Measurements from ENCODE around the gene SLC10A7. TPM values are rescaled to one million over a fixed set of nuclear protein-coding genes. Genes with fewer than 3 reads are reported as not detected.

The SLC10A7 gene
- total and polyA plus RNA-seq, 2 experiments from 2014 or later: 0.81 to 4.3 TPM

GRCh38 chr4:146292508-146292907 lies 229.2 kb downstream of the SLC10A7 start:
- Histone ChIP-seq H3K79me2 (replicated peaks; ENCODE audit: insufficient read depth) (no peaks in the 10 kb centered on the region), H3K27ac (ENCODE audit: low read depth) (no peak overlapping the region), H3F3A (replicated peaks; ENCODE audit: low read depth) (no peaks in the 10 kb centered on the region), H3K4me1 (ENCODE audit: insufficient read depth) (peaks cover 3% of the 10 kb centered on the region; the same call in 1 of the 2 replicates), H2AFZ (no peak overlapping the region), H3K27me3 (ENCODE audit: insufficient read depth) (no peaks in the 10 kb centered on the region), H4K20me1 (replicated peaks; ENCODE audit: insufficient read depth) (no peaks in the 10 kb centered on the region), H3K36me3 (ENCODE audit: insufficient read depth) (no peaks in the 10 kb centered on the region), H3K4me3 (no peak overlapping the region), H3K4me2 (no peak overlapping the region), H3K9me2 (ENCODE audit: insufficient read depth) (no peaks in the 10 kb centered on the region)
- Mint-ChIP-seq H3K27ac (no peak overlapping the region), H3K9me3 (no peaks in the 10 kb centered on the region), H3K4me1 (no peaks in the 10 kb centered on the region), H3K4me3 (no peak overlapping the region), H3K27me3 (ENCODE audit: insufficient read depth, low read depth, poor library complexity) (peaks cover 1% of the 10 kb centered on the region), H3K36me3 (ENCODE audit: low read depth) (no peaks in the 10 kb centered on the region)
- ATAC-seq (no peak), DNase-seq (ENCODE audit: low spot score) (no peak)
- TF ChIP-seq ZNF114 (CRISPR knock-in tag; IDR thresholded peaks at IDR 0.05): no peak
- TF ChIP-seq JUNB (IDR thresholded peaks at IDR 0.05; ENCODE audit: unreplicated experiment): no peak
- TF ChIP-seq EZH2 (IDR thresholded peaks at IDR 0.05; ENCODE audit: low read depth, unreplicated experiment): no peak
- TF ChIP-seq EZH2phosphoT487 (IDR thresholded peaks at IDR 0.05; ENCODE audit: unreplicated experiment): no peak
- no peak for TF ChIP-seq NANOG (IDR thresholded peaks at IDR 0.05; ENCODE audit: borderline replicate concordance)
- no peak for TF ChIP-seq POLR2AphosphoS5 (IDR thresholded peaks at IDR 0.05; ENCODE audit: low read depth)
- TF ChIP-seq ZNF331 (CRISPR knock-in tag; IDR thresholded peaks at IDR 0.05; ENCODE audit: low read depth): no peak
- no peak for TF ChIP-seq ZNF462 (CRISPR knock-in tag; IDR thresholded peaks at IDR 0.05)
- TF ChIP-seq STAT1 (IDR thresholded peaks at IDR 0.05; ENCODE audit: unreplicated experiment): no peak
- TF ChIP-seq ETS1 (IDR thresholded peaks at IDR 0.05): no peak
- no peak for TF ChIP-seq CTCF (conservative IDR thresholded peaks at IDR 0.05; ENCODE audit: low read depth in 2 of 2)
- no peak for TF ChIP-seq REST (IDR thresholded peaks at IDR 0.05; ENCODE audit: unreplicated experiment)
- no peak for TF ChIP-seq CREB1 (CRISPR knock-in tag; IDR thresholded peaks at IDR 0.05; ENCODE audit: low read depth)

Data from GM23338 (cell line).